T-cell (primary cell): ENCODE measurements around the gene TRPM8. TPM values are rescaled to one million over a fixed set of nuclear protein-coding genes. Genes with fewer than 3 reads are reported as not detected.

ENCODE experiments used
- ATAC-seq, 4 experiments: fragments of 200-7000 bp in 3 of 4; fragments of 150-1000 bp in 1 of 4; cut with Tn5 transposase; replicated peaks in 1 of 4; 1 replicate in 3 of 4; 2 replicates in 1 of 4; pipeline ENCODE4 v1.10.0; 2021; ENCODE audit warnings: moderate library complexity in 3 of 4, mild to moderate bottlenecking in 2 of 4, moderate number of reproducible peaks in 1 of 4
- CTCF ChIA-PET, 2 donors: fragments of 300-600 bp; sonication (Branson Sonifier 250); formaldehyde crosslinking; loops; one replicate each; lab custom pipeline; 2022; ENCODE audit warnings: antibody characterized with exemption in 2 of 2; lab: Charles Lee
- POLR2A ChIA-PET, 2 donors: fragments of 300-600 bp; sonication (Branson Sonifier 250); formaldehyde crosslinking; loops; one replicate each; lab custom pipeline; 2022; ENCODE audit warnings: antibody characterized with exemption in 2 of 2; lab: Charles Lee
- DNase-seq, 35 experiments: peaks; one replicate each; pipeline versions ENCODE4 v3.0.0 to v3.0.0-alpha.2; 2013 to 2023
- H3K27ac ChIP-seq: one replicate; pipeline ENCODE4 v1.5.1; 2013; ENCODE audit warnings: low read length
- H3K27me3 ChIP-seq, 2 experiments: replicated peaks in 1 of 2; 1 replicate in 1 of 2; 2 replicates in 1 of 2; pipeline versions ENCODE4 v1.6.1 to v1.7.0; 2013; ENCODE audit warnings: low read length in 1 of 2, mixed read lengths in 1 of 2; ENCODE audit not compliant: control insufficient read depth in 2 of 2, insufficient read depth in 2 of 2; ENCODE audit errors: extremely low read depth in 1 of 2
- H3K36me3 ChIP-seq, 2 donors: 1 replicate in 1 of 2; 2 replicates in 1 of 2; pipeline versions ENCODE4 v1.6.1 to v1.7.0; 2013; ENCODE audit warnings: low read length in 1 of 2; ENCODE audit not compliant: control insufficient read depth in 2 of 2, insufficient read depth in 1 of 2; ENCODE audit errors: extremely low read depth in 1 of 2
- H3K4me1 ChIP-seq, 2 experiments: 1 replicate in 1 of 2; 2 replicates in 1 of 2; pipeline versions ENCODE4 v1.6.1 to v1.7.0; 2013; ENCODE audit warnings: low read length in 2 of 2, mixed read lengths in 1 of 2; ENCODE audit not compliant: insufficient read depth in 2 of 2, control insufficient read depth in 1 of 2; ENCODE audit errors: extremely low read depth in 1 of 2
- H3K4me3 ChIP-seq, 2 donors: 1 replicate in 1 of 2; 2 replicates in 1 of 2; pipeline versions ENCODE4 v1.5.1 to v1.7.0; 2013; ENCODE audit warnings: mild to moderate bottlenecking in 2 of 2, low read length in 1 of 2, moderate library complexity in 1 of 2; ENCODE audit not compliant: control insufficient read depth in 1 of 2; ENCODE audit errors: extremely low read depth in 1 of 2
- H3K9me3 ChIP-seq: 2 replicates; pipeline ENCODE4 v1.7.0; 2013
- H3K27ac Mint-ChIP-seq, 2 donors: one replicate each; pipeline ENCODE4 v1.8.0; 2020 to 2021; ENCODE audit warnings: mild to moderate bottlenecking in 2 of 2, mixed read lengths in 2 of 2
- H3K27me3 Mint-ChIP-seq, 2 donors: one replicate each; pipeline ENCODE4 v1.8.0; 2021 to 2022; ENCODE audit warnings: mixed read lengths in 2 of 2
- H3K36me3 Mint-ChIP-seq: one replicate; pipeline ENCODE4 v1.8.0; 2021; ENCODE audit warnings: mixed read lengths
- H3K4me1 Mint-ChIP-seq, 3 donors: one replicate each; pipeline ENCODE4 v1.8.0; 2020 to 2022; ENCODE audit warnings: mixed read lengths in 3 of 3, mild to moderate bottlenecking in 1 of 3
- H3K4me3 Mint-ChIP-seq, 3 donors: one replicate each; pipeline ENCODE4 v1.8.0; 2020 to 2022; ENCODE audit warnings: mild to moderate bottlenecking in 3 of 3, mixed read lengths in 3 of 3, moderate library complexity in 3 of 3
- H3K9me3 Mint-ChIP-seq, 3 donors: one replicate each; pipeline ENCODE4 v1.8.0; 2020 to 2022; ENCODE audit warnings: mixed read lengths in 3 of 3
- WGBS: methylation state at CpG from one replicate; pipeline ENCODE4 v1.1.5; 2013; ENCODE audit warnings: missing lambda C conversion rate; ENCODE audit not compliant: insufficient coverage; 5-methylcytosine and 5-hydroxymethylcytosine counted together
- total RNA-seq, 35 experiments: library from RNA in 6 of 35; stranded (reverse) in 6 of 35; fragments of 120-200 nt in 1 of 35; gene quantifications; one replicate each; pipeline versions ENCODE4 v1.2.1 to v1.2.4 and lab custom pipeline; 2013 to 2026

Gene TRPM8
- total RNA-seq, 5 donors from 2014 or later (not counting 1 experiment from before 2014, with no cell fraction given): not detected

- Mint-ChIP-seq H3K4me1 (peaks cover 0 to 1% (median 1%) of the 10 kb centered on the region in 3 donors), H3K27ac (no peak overlapping the region), H3K27me3 (peaks cover 27 to 30% of the 10 kb centered on the region in 2 donors), H3K36me3 (no peaks in the 10 kb centered on the region), H3K9me3 (peaks cover 0 to 9% (median 0%) of the 10 kb centered on the region in 3 donors), H3K4me3 (no peak overlapping the region)
- peaks cover 0 to 2% of the 10 kb centered on the region in 2 experiments for H3K4me1 ChIP-seq
- H3K4me3 ChIP-seq: no peak overlapping the region
- H3K27me3 ChIP-seq: peaks cover 0 to 6% of the 10 kb centered on the region in 2 experiments
- CTCF ChIA-PET: interaction anchor here in 1 of 2 donors (0.6 kb wide), 1 partner anchor 115 kb away, joined by 3 read pairs; no protein-coding TSS in a partner anchor
- DNase-seq (peak in 1 of 35 experiments; percentile 4), ATAC-seq (no peak)
- no peak overlapping the region for H3K27ac ChIP-seq
- no CpG with 5 or more reads among the region's 2 CpGs for WGBS
- POLR2A ChIA-PET: interaction anchor here in 1 of 2 donors (0.6 kb wide), 1 partner anchor 718 kb away, joined by 3 read pairs; no protein-coding TSS in a partner anchor
- H3K36me3 ChIP-seq: no peaks in the 10 kb centered on the region
- no peaks in the 10 kb centered on the region for H3K9me3 ChIP-seq
Observed at GRCh38 chr2:233915128-233915527, 2.0 kb upstream of the TRPM8 start.

GRCh38 chr2:233919319-233919718, 2.1 kb downstream of the TRPM8 start:
- Mint-ChIP-seq H3K27me3 (peaks cover 27 to 32% of the 10 kb centered on the region in 2 donors), H3K4me1 (peaks cover 0 to 5% (median 1%) of the 10 kb centered on the region in 3 donors), H3K27ac (no peak overlapping the region), H3K36me3 (no peaks in the 10 kb centered on the region), H3K9me3 (no peaks in the 10 kb centered on the region), H3K4me3 (no peak overlapping the region)
- no CpG with 5 or more reads among the region's 1 CpG for WGBS
- H3K27ac ChIP-seq: no peak overlapping the region
- ATAC-seq (no peak), DNase-seq (no peak)
- H3K27me3 ChIP-seq: peaks cover 0 to 6% of the 10 kb centered on the region in 2 experiments
- H3K4me1 ChIP-seq: peaks cover 0 to 2% of the 10 kb centered on the region in 2 experiments
- no peaks in the 10 kb centered on the region for H3K36me3 ChIP-seq
- POLR2A ChIA-PET: no interaction called here
- H3K4me3 ChIP-seq: no peak overlapping the region
- H3K9me3 ChIP-seq: no peaks in the 10 kb centered on the region
- CTCF ChIA-PET: no interaction called here

- H3K27ac Mint-ChIP-seq: no peak overlapping the region
- peak in 1 of 4 experiments; percentile 40 for ATAC-seq
Observed at GRCh38 chr2:233919938-233920337, 2.8 kb downstream of the TRPM8 start.

GRCh38 chr2:233922471-233922870, 5.3 kb downstream of the TRPM8 start:
- no CpG with 5 or more reads among the region's 1 CpG for WGBS
- peaks cover 0 to 5% (median 1%) of the 10 kb centered on the region in 3 donors for H3K4me1 Mint-ChIP-seq
- no peaks in the 10 kb centered on the region for H3K36me3 Mint-ChIP-seq
- CTCF ChIA-PET: no interaction called here
- H3K27me3 Mint-ChIP-seq: peaks cover 35 to 41% of the 10 kb centered on the region in 2 donors
- H3K4me3 Mint-ChIP-seq: no peak overlapping the region
- no peak overlapping the region for H3K27ac Mint-ChIP-seq
- POLR2A ChIA-PET: no interaction called here
- H3K27ac ChIP-seq: no peak overlapping the region
- no peak for ATAC-seq
- H3K9me3 ChIP-seq: no peaks in the 10 kb centered on the region
- no peak for DNase-seq
- H3K4me1 ChIP-seq: peaks cover 0 to 2% of the 10 kb centered on the region in 2 experiments
- no peak overlapping the region for H3K4me3 ChIP-seq
- no peaks in the 10 kb centered on the region for H3K36me3 ChIP-seq
- H3K27me3 ChIP-seq: peaks cover 2 to 25% of the 10 kb centered on the region in 2 experiments
- no peaks in the 10 kb centered on the region for H3K9me3 Mint-ChIP-seq

More at GRCh38 chr2:233919938-233920337, 2.8 kb downstream of the TRPM8 start:
- H3K9me3 ChIP-seq: no peaks in the 10 kb centered on the region
- peaks cover 0 to 2% of the 10 kb centered on the region in 2 experiments for H3K4me1 ChIP-seq
- no peak overlapping the region for H3K27ac ChIP-seq
- Mint-ChIP-seq H3K36me3 (no peaks in the 10 kb centered on the region), H3K9me3 (no peaks in the 10 kb centered on the region), H3K27me3 (peaks cover 33 to 37% of the 10 kb centered on the region in 2 donors), H3K4me1 (peaks cover 0 to 5% (median 1%) of the 10 kb centered on the region in 3 donors), H3K4me3 (no peak overlapping the region)
- DNase-seq: peak in 1 of 35 experiments; percentile 16
- ChIA-PET POLR2A (no interaction called here), CTCF (no interaction called here)
- peaks cover 2 to 4% of the 10 kb centered on the region in 2 experiments for H3K27me3 ChIP-seq
- H3K4me3 ChIP-seq: no peak overlapping the region
- H3K36me3 ChIP-seq: no peaks in the 10 kb centered on the region
- 22% methylated on average over 1 of the region's 3 CpGs for WGBS

GRCh38 chr2:233925402-233925801, 8.2 kb downstream of the TRPM8 start:
- H3K27me3 Mint-ChIP-seq: peaks cover 48 to 52% of the 10 kb centered on the region in 2 donors
- H3K9me3 Mint-ChIP-seq: no peaks in the 10 kb centered on the region
- Histone ChIP-seq H3K27ac (no peak overlapping the region), H3K9me3 (no peaks in the 10 kb centered on the region), H3K4me3 (no peak overlapping the region), H3K36me3 (no peaks in the 10 kb centered on the region), H3K27me3 (peaks cover 2 to 32% of the 10 kb centered on the region in 2 experiments), H3K4me1 (no peaks in the 10 kb centered on the region)
- peaks cover 0 to 1% (median 0%) of the 10 kb centered on the region in 3 donors for H3K4me1 Mint-ChIP-seq
- ChIA-PET CTCF (no interaction called here), POLR2A (no interaction called here)
- ATAC-seq (no peak), DNase-seq (no peak)
- H3K27ac Mint-ChIP-seq: no peak overlapping the region
- no peak overlapping the region for H3K4me3 Mint-ChIP-seq
- WGBS: 71% methylated on average over 7 of the region's 7 CpGs
- H3K36me3 Mint-ChIP-seq: no peaks in the 10 kb centered on the region

GRCh38 chr2:233926806-233927205, 9.6 kb downstream of the TRPM8 start:
- DNase-seq (no peak), ATAC-seq (no peak)
- Mint-ChIP-seq H3K27ac (no peak overlapping the region), H3K27me3 (peaks cover 59 to 61% of the 10 kb centered on the region in 2 donors), H3K36me3 (no peaks in the 10 kb centered on the region), H3K4me1 (no peaks in the 10 kb centered on the region), H3K4me3 (no peak overlapping the region), H3K9me3 (no peaks in the 10 kb centered on the region)
- 71% methylated on average over 2 of the region's 4 CpGs for WGBS
- Histone ChIP-seq H3K4me1 (no peaks in the 10 kb centered on the region), H3K4me3 (no peak overlapping the region), H3K27me3 (peaks cover 5 to 32% of the 10 kb centered on the region in 2 experiments), H3K27ac (no peak overlapping the region), H3K9me3 (no peaks in the 10 kb centered on the region), H3K36me3 (no peaks in the 10 kb centered on the region)
- ChIA-PET CTCF (interaction anchor here (0.6 kb wide), 2 partner anchors 28 to 369 kb away, joined by 3 to 4 read pairs; no protein-coding TSS in a partner anchor), POLR2A (no interaction called here)
